ENCODE results near the gene NFIB. TPM values are rescaled to one million over a fixed set of nuclear protein-coding genes. Genes with fewer than 3 reads are reported as not detected.

Gene NFIB
- total RNA-seq, 1 donor from 2014 or later: not detected

DNA sequence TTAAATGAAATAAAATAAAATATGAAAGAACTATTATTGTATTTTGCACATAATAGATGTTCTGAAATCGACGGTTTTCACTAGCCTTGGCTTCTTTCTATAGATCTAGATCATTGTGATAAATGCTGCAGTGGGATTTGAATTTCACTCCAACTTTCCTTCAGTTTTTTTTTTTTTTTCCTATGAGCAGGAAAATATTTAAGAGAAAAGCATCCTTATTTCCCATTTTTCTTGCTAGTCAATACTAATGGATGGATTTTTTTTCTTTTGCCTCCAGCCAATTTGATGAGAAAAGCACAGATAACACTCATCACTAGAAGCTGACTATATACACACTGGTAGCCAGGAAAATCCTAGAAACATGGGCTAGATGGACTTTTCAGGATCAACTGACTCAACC, 249.0 kb downstream of the NFIB start:
- no peak overlapping the region for H3K27ac Mint-ChIP-seq
- H3K36me3 Mint-ChIP-seq (ENCODE audit: low read depth): no peaks in the 10 kb centered on the region
- H3K4me1 Mint-ChIP-seq (ENCODE audit: low read depth): no peaks in the 10 kb centered on the region
- no peak for DNase-seq (ENCODE audit: low spot score)
- H3K9me3 Mint-ChIP-seq: peaks cover 3% of the 10 kb centered on the region
- intact Hi-C loops (cut with micrococcal nuclease): no loop called here
- no peaks in the 10 kb centered on the region for H3K27me3 Mint-ChIP-seq (ENCODE audit: low read depth)
- H3K4me3 Mint-ChIP-seq (ENCODE audit: low read depth): no peak overlapping the region

DNA sequence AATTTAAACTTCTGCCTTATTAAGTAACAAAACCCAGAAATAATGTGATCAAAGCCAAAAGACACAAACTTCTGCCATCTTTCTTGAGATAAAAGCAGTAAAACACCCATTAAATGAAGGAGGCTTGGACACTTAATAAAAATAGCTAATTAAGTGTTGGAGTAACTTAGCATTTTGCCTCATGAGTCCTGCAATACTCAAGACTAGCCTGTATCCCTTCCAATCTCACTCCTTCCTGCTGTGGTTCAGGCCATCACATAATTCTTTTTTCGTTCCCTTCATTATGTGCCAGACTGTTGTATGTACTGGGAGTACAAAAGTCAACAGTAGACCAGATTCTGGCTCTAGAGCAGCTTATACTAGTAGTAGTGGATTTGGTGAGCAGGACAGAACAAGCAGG, 250.2 kb downstream of the NFIB start:
- no peaks in the 10 kb centered on the region for H3K36me3 Mint-ChIP-seq (ENCODE audit: low read depth)
- H3K4me3 Mint-ChIP-seq (ENCODE audit: low read depth): no peak overlapping the region
- H3K4me1 Mint-ChIP-seq (ENCODE audit: low read depth): no peaks in the 10 kb centered on the region
- no peak overlapping the region for H3K27ac Mint-ChIP-seq
- intact Hi-C loops (cut with micrococcal nuclease): no loop called here
- H3K9me3 Mint-ChIP-seq: no peaks in the 10 kb centered on the region
- H3K27me3 Mint-ChIP-seq (ENCODE audit: low read depth): no peaks in the 10 kb centered on the region
- DNase-seq (ENCODE audit: low spot score): no peak

DNA sequence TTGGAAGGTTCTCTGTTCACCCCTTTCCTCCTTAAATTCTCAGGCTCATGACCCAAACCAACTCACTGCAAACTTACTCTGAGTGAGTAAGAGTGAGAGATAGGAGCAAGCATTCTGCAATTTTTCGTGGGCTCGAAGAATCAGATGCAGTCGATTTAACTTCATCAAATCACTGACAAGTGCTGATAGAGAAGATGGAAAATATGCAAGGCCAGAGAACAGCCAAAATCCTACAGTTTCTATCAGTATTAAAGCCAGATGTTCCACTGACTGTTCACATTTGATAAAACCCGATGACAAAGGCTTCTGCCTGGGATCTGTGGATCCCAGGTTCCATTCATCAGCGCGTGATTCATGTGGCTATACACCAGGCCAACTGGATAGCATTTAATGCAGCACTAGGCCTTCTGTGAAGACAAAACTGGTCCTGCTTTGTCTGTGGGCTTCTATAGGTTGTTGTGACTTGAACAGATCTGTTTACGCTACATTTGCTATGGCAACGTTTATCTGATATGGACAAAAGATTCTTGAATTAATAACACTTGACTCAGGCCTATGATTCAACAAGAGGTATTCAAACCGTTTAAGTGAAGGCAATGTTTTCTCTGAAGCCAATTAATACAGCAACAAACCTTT, 251.2 kb downstream of the NFIB start:
- Mint-ChIP-seq H3K36me3 (ENCODE audit: low read depth) (no peaks in the 10 kb centered on the region), H3K4me1 (ENCODE audit: low read depth) (no peaks in the 10 kb centered on the region), H3K27me3 (ENCODE audit: low read depth) (no peaks in the 10 kb centered on the region), H3K4me3 (ENCODE audit: low read depth) (no peak overlapping the region), H3K27ac (no peak overlapping the region), H3K9me3 (no peaks in the 10 kb centered on the region)
- no peak for DNase-seq (ENCODE audit: low spot score)
- intact Hi-C loops (cut with micrococcal nuclease): no loop called here

DNA sequence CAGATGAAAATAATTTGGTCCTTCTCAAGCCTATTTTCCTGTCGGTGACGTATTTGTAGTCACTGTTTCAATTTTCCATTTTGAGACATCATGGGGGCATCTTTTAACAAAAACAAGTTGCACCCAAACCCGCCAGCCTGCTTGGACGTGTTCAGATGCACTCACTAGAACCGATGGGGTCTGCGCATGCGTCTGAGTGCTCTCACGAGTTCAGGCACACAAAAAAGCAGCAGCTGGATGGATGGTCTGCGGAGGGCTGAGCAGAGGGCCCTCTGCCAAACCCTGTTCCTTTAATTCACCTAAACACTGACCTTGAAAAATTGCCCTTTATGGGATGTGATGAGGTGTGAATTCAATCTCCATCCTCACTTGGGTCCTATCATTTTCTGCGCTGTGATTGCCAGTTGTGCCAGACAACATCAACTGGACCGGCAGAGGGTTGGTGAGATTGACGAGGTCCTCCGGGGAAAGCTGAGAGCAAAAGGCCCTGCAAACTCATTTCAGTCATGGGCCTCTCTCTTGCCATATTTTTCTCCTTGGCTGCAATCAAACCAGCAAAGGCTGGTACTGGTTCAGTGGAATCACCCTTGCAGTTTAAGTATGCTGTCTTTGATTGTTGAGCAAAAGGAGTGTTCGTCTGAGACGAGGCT, 251.9 kb downstream of the NFIB start:
- no peaks in the 10 kb centered on the region for H3K4me1 Mint-ChIP-seq (ENCODE audit: low read depth)
- no peaks in the 10 kb centered on the region for H3K9me3 Mint-ChIP-seq
- no peak for DNase-seq (ENCODE audit: low spot score)
- intact Hi-C loops (cut with micrococcal nuclease): no loop called here
- H3K27me3 Mint-ChIP-seq (ENCODE audit: low read depth): no peaks in the 10 kb centered on the region
- H3K36me3 Mint-ChIP-seq (ENCODE audit: low read depth): no peaks in the 10 kb centered on the region
- no peak overlapping the region for H3K4me3 Mint-ChIP-seq (ENCODE audit: low read depth)
- H3K27ac Mint-ChIP-seq: no peak overlapping the region

DNA sequence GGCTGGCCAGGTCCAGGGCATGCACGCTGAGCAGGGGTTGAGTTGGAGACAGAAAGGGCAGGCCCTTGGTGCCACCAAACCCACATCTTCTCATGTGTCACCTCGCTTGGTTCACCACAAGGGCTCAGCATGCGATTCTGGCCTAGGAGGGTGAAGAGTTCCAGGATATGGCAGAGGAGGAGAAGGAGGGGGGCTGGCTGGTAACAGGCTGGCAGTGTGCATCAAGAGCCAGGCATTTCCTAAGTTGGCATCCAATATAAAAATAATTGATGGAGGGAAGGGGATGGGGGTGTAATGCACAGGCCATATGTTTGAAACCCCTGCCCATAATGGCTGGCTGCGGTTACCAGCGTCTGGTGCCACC, 255.6 kb downstream of the NFIB start:
- DNase-seq (ENCODE audit: low spot score): no peak
- H3K27me3 Mint-ChIP-seq (ENCODE audit: low read depth): no peaks in the 10 kb centered on the region
- H3K27ac Mint-ChIP-seq: no peak overlapping the region
- H3K4me3 Mint-ChIP-seq (ENCODE audit: low read depth): no peak overlapping the region
- no peaks in the 10 kb centered on the region for H3K4me1 Mint-ChIP-seq (ENCODE audit: low read depth)
- intact Hi-C loops (cut with micrococcal nuclease): no loop called here
- H3K36me3 Mint-ChIP-seq (ENCODE audit: low read depth): no peaks in the 10 kb centered on the region
- no peaks in the 10 kb centered on the region for H3K9me3 Mint-ChIP-seq

DNA sequence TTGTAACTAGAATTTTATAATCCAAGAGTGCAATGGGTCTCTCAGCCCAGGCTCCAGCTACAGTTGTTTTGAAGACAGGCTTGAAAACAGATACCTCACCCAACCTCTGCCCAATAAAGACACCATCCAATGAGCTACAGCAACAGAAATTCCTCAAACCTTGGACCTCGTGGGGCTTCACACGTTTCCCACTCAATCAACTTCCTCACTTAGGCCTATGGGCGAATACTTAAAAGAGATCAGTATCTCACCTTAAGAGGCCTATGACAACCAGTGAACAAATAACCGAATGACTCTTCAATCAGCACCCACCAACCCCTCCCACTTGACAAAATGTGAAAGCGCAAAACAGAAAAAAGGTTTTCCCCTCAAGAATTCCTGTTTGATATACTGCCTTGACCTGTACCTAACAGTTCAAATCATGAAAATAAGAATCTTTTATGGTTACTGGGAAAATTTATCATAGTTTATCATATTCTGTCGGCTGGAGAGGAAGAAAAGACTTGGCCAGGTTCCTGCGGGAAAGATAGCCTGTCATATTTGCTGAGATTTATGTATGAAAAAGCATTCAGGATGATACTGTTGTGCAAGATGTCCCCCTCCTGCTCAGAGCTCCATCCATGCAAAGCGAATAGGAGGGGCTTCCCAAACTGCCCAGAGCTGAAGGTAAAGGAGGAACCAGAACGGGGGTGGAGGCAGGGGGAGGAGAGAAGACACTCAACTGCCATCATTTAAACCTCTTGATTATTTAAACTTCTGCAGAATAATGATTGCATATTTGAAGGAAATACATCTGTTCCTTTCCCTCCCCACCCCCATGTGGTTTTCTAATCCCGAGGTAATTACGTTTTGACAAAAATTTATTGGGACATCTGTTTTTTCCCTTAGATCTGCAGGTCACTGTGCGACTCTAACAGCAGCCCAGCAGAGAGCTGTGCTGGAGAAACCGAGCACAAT, 256.3 kb downstream of the NFIB start:
- no peaks in the 10 kb centered on the region for H3K4me1 Mint-ChIP-seq (ENCODE audit: low read depth)
- no peaks in the 10 kb centered on the region for H3K36me3 Mint-ChIP-seq (ENCODE audit: low read depth)
- no peak for DNase-seq (ENCODE audit: low spot score)
- H3K27ac Mint-ChIP-seq: no peak overlapping the region
- H3K9me3 Mint-ChIP-seq: no peaks in the 10 kb centered on the region
- no peaks in the 10 kb centered on the region for H3K27me3 Mint-ChIP-seq (ENCODE audit: low read depth)
- H3K4me3 Mint-ChIP-seq (ENCODE audit: low read depth): no peak overlapping the region
- intact Hi-C loops (cut with micrococcal nuclease): no loop called here

DNA sequence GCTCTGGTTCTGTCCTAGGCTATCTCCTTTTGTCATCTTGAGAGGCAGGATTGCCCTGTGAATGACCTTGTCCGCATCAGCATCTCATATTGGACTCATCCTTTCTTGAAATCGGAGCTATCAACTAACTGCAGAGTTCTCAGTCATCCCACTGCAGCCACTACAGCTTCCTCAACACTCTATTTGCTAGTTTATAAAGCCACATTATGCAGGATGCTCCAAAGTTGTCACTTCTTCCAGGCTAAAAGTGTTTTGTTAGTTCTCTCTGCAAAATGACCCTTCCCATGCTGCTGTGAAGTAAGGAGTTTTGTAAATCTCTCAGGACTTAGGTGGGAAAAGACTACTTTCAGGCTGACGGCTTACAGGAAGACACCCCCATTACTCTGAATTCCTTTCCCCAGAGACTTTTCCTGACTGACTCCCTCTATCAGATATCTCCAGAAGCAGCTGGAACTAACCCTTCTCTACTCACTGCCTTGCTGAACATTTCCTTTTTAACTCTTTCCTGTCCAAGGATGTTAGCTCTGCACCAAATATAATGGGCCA, 257.6 kb downstream of the NFIB start:
- no peak overlapping the region for H3K27ac Mint-ChIP-seq
- DNase-seq (ENCODE audit: low spot score): no peak
- no peaks in the 10 kb centered on the region for H3K27me3 Mint-ChIP-seq (ENCODE audit: low read depth)
- intact Hi-C loops (cut with micrococcal nuclease): no loop called here
- H3K4me1 Mint-ChIP-seq (ENCODE audit: low read depth): no peaks in the 10 kb centered on the region
- no peaks in the 10 kb centered on the region for H3K36me3 Mint-ChIP-seq (ENCODE audit: low read depth)
- H3K9me3 Mint-ChIP-seq: no peaks in the 10 kb centered on the region
- H3K4me3 Mint-ChIP-seq (ENCODE audit: low read depth): no peak overlapping the region

DNA sequence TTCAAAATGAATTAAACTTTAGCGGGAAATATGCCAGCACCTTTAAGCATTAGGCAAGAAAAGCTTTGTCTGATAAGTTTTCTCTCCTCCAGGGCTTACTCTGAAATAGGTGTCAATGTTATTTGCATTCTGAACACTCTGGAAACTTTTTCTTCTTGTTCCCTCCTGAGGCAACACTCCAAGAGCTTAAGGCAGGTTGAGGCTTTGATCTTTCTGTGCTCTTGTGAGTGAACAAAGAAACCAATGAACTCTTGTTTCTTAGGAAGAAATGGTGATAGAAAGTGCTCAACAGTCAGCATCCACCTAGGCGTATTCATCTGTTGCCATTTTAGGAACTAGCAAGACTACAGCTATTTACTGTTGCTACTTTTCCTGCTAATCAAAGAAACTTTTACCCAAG, 259.8 kb downstream of the NFIB start:
- H3K4me3 Mint-ChIP-seq (ENCODE audit: low read depth): no peak overlapping the region
- no peaks in the 10 kb centered on the region for H3K4me1 Mint-ChIP-seq (ENCODE audit: low read depth)
- no peak overlapping the region for H3K27ac Mint-ChIP-seq
- intact Hi-C loops (cut with micrococcal nuclease): no loop called here
- no peaks in the 10 kb centered on the region for H3K36me3 Mint-ChIP-seq (ENCODE audit: low read depth)
- no peaks in the 10 kb centered on the region for H3K27me3 Mint-ChIP-seq (ENCODE audit: low read depth)
- no peaks in the 10 kb centered on the region for H3K9me3 Mint-ChIP-seq
- no peak for DNase-seq (ENCODE audit: low spot score)

DNA sequence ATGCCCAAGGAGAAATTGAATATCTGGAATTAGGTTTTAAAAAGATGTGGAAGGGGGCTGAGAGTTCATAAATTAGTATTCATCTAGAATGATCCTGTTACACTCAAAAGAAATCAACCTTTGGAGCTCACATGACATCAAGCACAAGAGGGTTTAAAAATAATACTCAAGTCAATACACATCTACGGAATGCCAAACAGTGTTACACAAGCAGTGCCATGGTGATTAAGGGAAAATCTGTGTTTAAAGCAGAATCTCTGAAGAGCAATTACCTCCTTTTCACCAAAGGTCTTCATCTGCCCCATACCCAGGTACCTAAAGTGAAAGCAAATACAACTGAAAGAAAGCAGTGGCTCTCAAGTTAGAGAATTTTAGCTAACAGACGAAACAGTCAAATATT, 261.6 kb downstream of the NFIB start:
- H3K36me3 Mint-ChIP-seq (ENCODE audit: low read depth): no peaks in the 10 kb centered on the region
- DNase-seq (ENCODE audit: low spot score): no peak
- no peak overlapping the region for H3K4me3 Mint-ChIP-seq (ENCODE audit: low read depth)
- H3K9me3 Mint-ChIP-seq: no peaks in the 10 kb centered on the region
- no peaks in the 10 kb centered on the region for H3K27me3 Mint-ChIP-seq (ENCODE audit: low read depth)
- intact Hi-C loops (cut with micrococcal nuclease): no loop called here
- H3K27ac Mint-ChIP-seq: no peak overlapping the region
- no peaks in the 10 kb centered on the region for H3K4me1 Mint-ChIP-seq (ENCODE audit: low read depth)

DNA sequence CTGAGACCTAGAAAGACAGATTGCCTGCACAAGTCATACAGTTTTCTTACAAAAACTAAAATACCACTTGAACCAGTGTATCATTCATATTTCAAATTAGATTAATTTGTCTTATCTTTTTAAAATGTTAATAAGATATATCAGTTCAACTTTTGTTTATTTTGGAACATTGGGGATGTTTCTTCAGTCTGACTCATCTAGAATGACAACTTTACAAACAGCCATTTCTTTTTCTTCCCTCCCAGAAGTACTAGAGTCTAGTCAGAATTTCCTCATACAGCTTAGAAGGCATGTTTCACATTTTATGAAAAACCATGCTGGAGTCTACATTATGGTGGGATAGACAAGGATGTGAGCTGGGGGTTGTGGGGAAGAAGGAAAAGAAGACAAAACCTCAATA, 262.5 kb downstream of the NFIB start:
- intact Hi-C loops (cut with micrococcal nuclease): no loop called here
- H3K4me3 Mint-ChIP-seq (ENCODE audit: low read depth): no peak overlapping the region
- H3K27ac Mint-ChIP-seq: no peak overlapping the region
- no peaks in the 10 kb centered on the region for H3K9me3 Mint-ChIP-seq
- H3K36me3 Mint-ChIP-seq (ENCODE audit: low read depth): no peaks in the 10 kb centered on the region
- no peak for DNase-seq (ENCODE audit: low spot score)
- H3K27me3 Mint-ChIP-seq (ENCODE audit: low read depth): no peaks in the 10 kb centered on the region
- H3K4me1 Mint-ChIP-seq (ENCODE audit: low read depth): no peaks in the 10 kb centered on the region

DNA sequence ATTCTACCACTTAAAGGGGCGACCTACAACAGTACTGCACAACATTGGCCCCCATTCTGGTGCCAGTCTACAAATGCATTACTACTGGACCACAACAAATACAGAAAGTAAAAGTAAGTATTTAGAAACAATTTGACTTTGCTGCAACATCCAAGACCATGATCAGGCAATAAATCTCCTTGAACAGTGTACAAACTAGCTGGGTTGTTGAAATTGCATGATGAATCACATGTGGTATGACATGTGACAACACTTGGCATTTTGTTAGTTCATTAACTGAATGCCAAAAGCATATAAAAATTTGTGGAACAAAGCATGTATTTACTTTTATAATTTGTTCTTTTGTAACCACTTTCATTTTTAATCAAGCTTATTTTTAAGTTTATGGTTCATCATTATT, 270.5 kb downstream of the NFIB start:
- no peak overlapping the region for H3K27ac Mint-ChIP-seq
- no peaks in the 10 kb centered on the region for H3K36me3 Mint-ChIP-seq (ENCODE audit: low read depth)
- no peaks in the 10 kb centered on the region for H3K27me3 Mint-ChIP-seq (ENCODE audit: low read depth)
- H3K4me3 Mint-ChIP-seq (ENCODE audit: low read depth): no peak overlapping the region
- no peak for DNase-seq (ENCODE audit: low spot score)
- H3K4me1 Mint-ChIP-seq (ENCODE audit: low read depth): no peaks in the 10 kb centered on the region
- intact Hi-C loops (cut with micrococcal nuclease): no loop called here
- no peaks in the 10 kb centered on the region for H3K9me3 Mint-ChIP-seq

DNA sequence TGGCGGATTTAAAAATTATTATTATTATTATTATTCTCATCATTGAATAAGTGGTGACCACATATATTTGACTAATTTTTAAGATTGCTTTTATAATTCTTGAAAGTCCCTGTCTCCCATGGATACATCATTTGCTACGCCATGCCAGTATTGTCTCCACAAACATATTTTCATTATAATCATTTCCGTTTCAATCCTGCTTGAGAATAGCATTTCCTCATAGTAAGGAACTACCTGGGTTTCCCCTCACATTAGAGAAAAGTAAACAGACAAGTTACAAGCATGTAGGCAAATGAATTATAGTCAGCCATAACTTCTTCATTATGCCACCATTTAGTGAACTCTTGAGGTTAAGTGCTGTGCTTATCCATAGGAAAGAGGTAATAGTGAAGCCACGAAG, 276.6 kb downstream of the NFIB start:
- Mint-ChIP-seq H3K4me3 (ENCODE audit: low read depth) (no peak overlapping the region), H3K27ac (no peak overlapping the region)
- intact Hi-C loops (cut with micrococcal nuclease): no loop called here

DNA sequence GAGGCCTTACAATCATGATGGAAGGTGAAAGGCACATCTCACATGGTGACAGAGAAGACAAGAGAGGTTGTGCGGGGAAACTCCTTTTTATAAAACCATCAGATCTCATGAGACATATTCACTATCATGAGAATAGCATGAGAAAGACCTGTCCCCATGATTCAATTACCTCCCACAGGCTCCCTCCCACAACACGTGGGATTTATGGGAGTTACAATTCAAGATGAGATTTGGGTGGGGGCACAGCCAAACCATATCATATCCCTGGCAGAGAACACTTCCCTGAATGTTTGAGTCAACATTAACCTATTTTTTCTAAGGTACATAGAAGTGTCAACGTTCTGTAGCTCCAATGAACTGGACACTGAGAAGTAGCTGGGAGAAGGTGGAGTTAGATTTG, 280.9 kb downstream of the NFIB start:
- no peak overlapping the region for H3K4me3 Mint-ChIP-seq (ENCODE audit: low read depth)
- no peaks in the 10 kb centered on the region for H3K9me3 Mint-ChIP-seq
- H3K27me3 Mint-ChIP-seq (ENCODE audit: low read depth): no peaks in the 10 kb centered on the region
- H3K36me3 Mint-ChIP-seq (ENCODE audit: low read depth): no peaks in the 10 kb centered on the region
- no peak for DNase-seq (ENCODE audit: low spot score)
- no peaks in the 10 kb centered on the region for H3K4me1 Mint-ChIP-seq (ENCODE audit: low read depth)
- intact Hi-C loops (cut with micrococcal nuclease): no loop called here
- no peak overlapping the region for H3K27ac Mint-ChIP-seq

More for the DNA sequence above, 276.6 kb downstream of the NFIB start:
- Mint-ChIP-seq H3K4me1 (ENCODE audit: low read depth) (no peaks in the 10 kb centered on the region), H3K9me3 (no peaks in the 10 kb centered on the region), H3K36me3 (ENCODE audit: low read depth) (no peaks in the 10 kb centered on the region), H3K27me3 (ENCODE audit: low read depth) (no peaks in the 10 kb centered on the region)
- no peak for DNase-seq (ENCODE audit: low spot score)
